ENCODE measurements around the gene ARHGAP24.

Gene ARHGAP24

DNA sequence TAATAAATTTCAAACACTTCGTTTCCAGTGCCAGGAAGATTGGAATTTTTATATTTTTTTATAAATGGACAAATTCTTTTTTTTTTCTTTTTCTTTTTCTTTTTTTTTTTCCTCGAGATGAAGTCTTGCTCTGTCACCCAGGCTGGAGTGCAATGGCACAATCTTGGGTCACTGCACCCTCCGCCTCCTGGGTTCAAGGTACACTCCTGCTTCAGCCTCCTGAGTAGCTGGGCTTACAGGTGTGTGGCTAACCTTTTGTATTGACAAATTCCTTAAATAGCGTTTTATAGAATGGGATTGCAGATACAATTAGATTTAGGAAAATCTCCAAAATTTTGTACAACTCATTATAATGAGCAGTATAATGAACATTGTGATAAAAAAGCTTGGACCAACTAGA lies 328.9 kb downstream of the ARHGAP24 start:
- Histone ChIP-seq H3K27ac (ENCODE audit: poor library complexity, severe bottlenecking) (no peak overlapping the region), H3K9me3 (ENCODE audit: severe bottlenecking) (no peaks in the 10 kb centered on the region), H3K27me3 (ENCODE audit: insufficient read depth, poor library complexity, severe bottlenecking) (no peaks in the 10 kb centered on the region), H3K4me1 (ENCODE audit: insufficient read depth, poor library complexity, severe bottlenecking) (no peaks in the 10 kb centered on the region), H3K4me3 (ENCODE audit: severe bottlenecking) (no peak overlapping the region), H3K36me3 (ENCODE audit: low read depth) (no peaks in the 10 kb centered on the region)
- TF ChIP-seq, protein P1, sequence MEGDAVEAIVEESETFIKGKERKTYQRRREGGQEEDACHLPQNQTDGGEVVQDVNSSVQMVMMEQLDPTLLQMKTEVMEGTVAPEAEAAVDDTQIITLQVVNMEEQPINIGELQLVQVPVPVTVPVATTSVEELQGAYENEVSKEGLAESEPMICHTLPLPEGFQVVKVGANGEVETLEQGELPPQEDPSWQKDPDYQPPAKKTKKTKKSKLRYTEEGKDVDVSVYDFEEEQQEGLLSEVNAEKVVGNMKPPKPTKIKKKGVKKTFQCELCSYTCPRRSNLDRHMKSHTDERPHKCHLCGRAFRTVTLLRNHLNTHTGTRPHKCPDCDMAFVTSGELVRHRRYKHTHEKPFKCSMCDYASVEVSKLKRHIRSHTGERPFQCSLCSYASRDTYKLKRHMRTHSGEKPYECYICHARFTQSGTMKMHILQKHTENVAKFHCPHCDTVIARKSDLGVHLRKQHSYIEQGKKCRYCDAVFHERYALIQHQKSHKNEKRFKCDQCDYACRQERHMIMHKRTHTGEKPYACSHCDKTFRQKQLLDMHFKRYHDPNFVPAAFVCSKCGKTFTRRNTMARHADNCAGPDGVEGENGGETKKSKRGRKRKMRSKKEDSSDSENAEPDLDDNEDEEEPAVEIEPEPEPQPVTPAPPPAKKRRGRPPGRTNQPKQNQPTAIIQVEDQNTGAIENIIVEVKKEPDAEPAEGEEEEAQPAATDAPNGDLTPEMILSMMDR (IDR thresholded peaks at IDR 0.05; ENCODE audit: poor library complexity, severe bottlenecking): no peak
- ATAC-seq (ENCODE audit: low read depth) (no peak), DNase-seq (ENCODE audit: low spot score) (no peak)

DNA sequence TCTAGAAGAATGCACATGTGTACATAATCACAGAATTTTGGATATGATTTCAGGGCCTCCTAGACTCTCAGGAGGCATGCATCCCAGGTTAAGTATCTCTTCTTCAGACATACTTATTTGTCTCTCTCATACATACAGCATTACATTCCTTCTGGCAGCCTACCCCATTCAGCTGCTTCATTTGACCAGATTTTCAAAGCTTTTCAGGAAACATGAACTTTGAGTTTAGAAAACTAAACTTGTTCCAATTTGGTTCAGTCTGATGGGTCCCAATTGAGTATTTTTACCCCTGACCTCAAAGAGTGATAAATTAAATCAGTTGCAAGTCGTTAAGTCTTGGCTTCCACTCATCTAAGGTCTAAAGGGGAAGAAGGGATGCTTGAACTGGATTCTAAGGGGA lies 330.9 kb downstream of the ARHGAP24 start:
- DNase-seq (ENCODE audit: low spot score) (no peak), ATAC-seq (ENCODE audit: low read depth) (no peak)
- no peaks in the 10 kb centered on the region for H3K27me3 ChIP-seq (ENCODE audit: insufficient read depth, poor library complexity, severe bottlenecking)
- H3K27ac ChIP-seq (ENCODE audit: poor library complexity, severe bottlenecking): no peak overlapping the region
- H3K4me1 ChIP-seq (ENCODE audit: insufficient read depth, poor library complexity, severe bottlenecking): no peaks in the 10 kb centered on the region
- H3K4me3 ChIP-seq (ENCODE audit: severe bottlenecking): no peak overlapping the region
- H3K36me3 ChIP-seq (ENCODE audit: low read depth): no peaks in the 10 kb centered on the region
- TF ChIP-seq, protein P1 (IDR thresholded peaks at IDR 0.05; ENCODE audit: poor library complexity, severe bottlenecking): no peak
- no peaks in the 10 kb centered on the region for H3K9me3 ChIP-seq (ENCODE audit: severe bottlenecking)

GRCh38 chr4:85806334-85806733 lies 331.4 kb downstream of the ARHGAP24 start:
- Histone ChIP-seq H3K9me3 (ENCODE audit: severe bottlenecking) (no peaks in the 10 kb centered on the region), H3K27me3 (ENCODE audit: insufficient read depth, poor library complexity, severe bottlenecking) (no peaks in the 10 kb centered on the region), H3K27ac (ENCODE audit: poor library complexity, severe bottlenecking) (no peak overlapping the region), H3K36me3 (ENCODE audit: low read depth) (no peaks in the 10 kb centered on the region), H3K4me3 (ENCODE audit: severe bottlenecking) (no peak overlapping the region), H3K4me1 (ENCODE audit: insufficient read depth, poor library complexity, severe bottlenecking) (no peaks in the 10 kb centered on the region)
- TF ChIP-seq, protein P1 (IDR thresholded peaks at IDR 0.05; ENCODE audit: poor library complexity, severe bottlenecking): no peak
- ATAC-seq (ENCODE audit: low read depth) (no peak), DNase-seq (ENCODE audit: low spot score) (no peak)

GRCh38 chr4:85807247-85807950 lies 332.4 kb downstream of the ARHGAP24 start:
- ATAC-seq (ENCODE audit: low read depth): no peak

DNA sequence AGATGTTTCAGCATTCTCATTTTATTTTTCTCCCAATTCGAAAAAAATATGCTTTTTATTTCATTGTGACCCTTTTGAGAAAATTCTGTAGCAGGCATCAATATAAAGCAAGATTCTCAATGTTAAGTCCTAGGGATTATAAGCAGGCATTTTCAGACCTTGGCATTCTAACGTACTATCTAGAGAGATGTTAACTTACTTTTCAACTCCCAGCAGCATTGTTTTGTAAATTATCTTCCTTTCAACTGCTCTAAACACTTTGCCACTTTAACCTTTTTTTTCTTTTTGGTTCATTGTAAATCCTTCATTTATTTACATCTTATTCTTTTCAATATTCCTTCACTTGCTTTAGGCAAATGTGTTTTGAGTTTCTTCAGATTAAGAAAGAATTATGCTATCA lies 333.2 kb downstream of the ARHGAP24 start:
- ATAC-seq (ENCODE audit: low read depth) (no peak), DNase-seq (ENCODE audit: low spot score) (no peak)
- Histone ChIP-seq H3K4me3 (ENCODE audit: severe bottlenecking) (no peak overlapping the region), H3K27ac (ENCODE audit: poor library complexity, severe bottlenecking) (no peak overlapping the region), H3K27me3 (ENCODE audit: insufficient read depth, poor library complexity, severe bottlenecking) (no peaks in the 10 kb centered on the region), H3K4me1 (ENCODE audit: insufficient read depth, poor library complexity, severe bottlenecking) (no peaks in the 10 kb centered on the region), H3K9me3 (ENCODE audit: severe bottlenecking) (no peaks in the 10 kb centered on the region), H3K36me3 (ENCODE audit: low read depth) (no peaks in the 10 kb centered on the region)
- TF ChIP-seq, protein P1 (IDR thresholded peaks at IDR 0.05; ENCODE audit: poor library complexity, severe bottlenecking): no peak

More at GRCh38 chr4:85807247-85807950, 332.4 kb downstream of the ARHGAP24 start:
- no peak overlapping the region for H3K27ac ChIP-seq (ENCODE audit: poor library complexity, severe bottlenecking)
- H3K9me3 ChIP-seq (ENCODE audit: severe bottlenecking): no peaks in the 10 kb centered on the region
- no peaks in the 10 kb centered on the region for H3K4me1 ChIP-seq (ENCODE audit: insufficient read depth, poor library complexity, severe bottlenecking)
- DNase-seq (ENCODE audit: low spot score): no peak
- H3K27me3 ChIP-seq (ENCODE audit: insufficient read depth, poor library complexity, severe bottlenecking): no peaks in the 10 kb centered on the region
- H3K36me3 ChIP-seq (ENCODE audit: low read depth): no peaks in the 10 kb centered on the region
- no peak overlapping the region for H3K4me3 ChIP-seq (ENCODE audit: severe bottlenecking)
- TF ChIP-seq, protein P1 (IDR thresholded peaks at IDR 0.05; ENCODE audit: poor library complexity, severe bottlenecking): no peak
